ENCODE results near the gene SDC4. TPM values are rescaled to one million over a fixed set of nuclear protein-coding genes. Genes with fewer than 3 reads are reported as not detected.

Gene SDC4
- total RNA-seq, 4 donors from 2014 or later = 41.2 to 72.5 (median 63.4) TPM

GRCh38 chr20:45370571-45371160 is 22.4 kb upstream of the SDC4 start:
- H3K27me3 ChIP-seq = no peaks in the 10 kb centered on the region
- no peak for DNase-seq (ENCODE audit: low spot score in 2 of 2)
- peaks cover 0 to 47% (median 7%) of the 10 kb centered on the region in 3 donors for H3K36me3 ChIP-seq
- peaks cover 0 to 27% (median 19%) of the 10 kb centered on the region in 4 donors for H3K4me1 ChIP-seq
- H3K27ac ChIP-seq = no peak overlapping the region
- TF ChIP-seq, protein P1, sequence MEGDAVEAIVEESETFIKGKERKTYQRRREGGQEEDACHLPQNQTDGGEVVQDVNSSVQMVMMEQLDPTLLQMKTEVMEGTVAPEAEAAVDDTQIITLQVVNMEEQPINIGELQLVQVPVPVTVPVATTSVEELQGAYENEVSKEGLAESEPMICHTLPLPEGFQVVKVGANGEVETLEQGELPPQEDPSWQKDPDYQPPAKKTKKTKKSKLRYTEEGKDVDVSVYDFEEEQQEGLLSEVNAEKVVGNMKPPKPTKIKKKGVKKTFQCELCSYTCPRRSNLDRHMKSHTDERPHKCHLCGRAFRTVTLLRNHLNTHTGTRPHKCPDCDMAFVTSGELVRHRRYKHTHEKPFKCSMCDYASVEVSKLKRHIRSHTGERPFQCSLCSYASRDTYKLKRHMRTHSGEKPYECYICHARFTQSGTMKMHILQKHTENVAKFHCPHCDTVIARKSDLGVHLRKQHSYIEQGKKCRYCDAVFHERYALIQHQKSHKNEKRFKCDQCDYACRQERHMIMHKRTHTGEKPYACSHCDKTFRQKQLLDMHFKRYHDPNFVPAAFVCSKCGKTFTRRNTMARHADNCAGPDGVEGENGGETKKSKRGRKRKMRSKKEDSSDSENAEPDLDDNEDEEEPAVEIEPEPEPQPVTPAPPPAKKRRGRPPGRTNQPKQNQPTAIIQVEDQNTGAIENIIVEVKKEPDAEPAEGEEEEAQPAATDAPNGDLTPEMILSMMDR (IDR thresholded peaks at IDR 0.05) = no peak
- TF ChIP-seq POLR2A (IDR thresholded peaks at IDR 0.05) = no peak
- no peak for TF ChIP-seq EP300 (IDR thresholded peaks at IDR 0.05)
- H3K9me3 ChIP-seq = no peaks in the 10 kb centered on the region
- 63 to 69% methylated on average over 3 of the region's 3 CpGs for WGBS, 2 donors
- H3K4me3 ChIP-seq = no peak overlapping the region

DNA sequence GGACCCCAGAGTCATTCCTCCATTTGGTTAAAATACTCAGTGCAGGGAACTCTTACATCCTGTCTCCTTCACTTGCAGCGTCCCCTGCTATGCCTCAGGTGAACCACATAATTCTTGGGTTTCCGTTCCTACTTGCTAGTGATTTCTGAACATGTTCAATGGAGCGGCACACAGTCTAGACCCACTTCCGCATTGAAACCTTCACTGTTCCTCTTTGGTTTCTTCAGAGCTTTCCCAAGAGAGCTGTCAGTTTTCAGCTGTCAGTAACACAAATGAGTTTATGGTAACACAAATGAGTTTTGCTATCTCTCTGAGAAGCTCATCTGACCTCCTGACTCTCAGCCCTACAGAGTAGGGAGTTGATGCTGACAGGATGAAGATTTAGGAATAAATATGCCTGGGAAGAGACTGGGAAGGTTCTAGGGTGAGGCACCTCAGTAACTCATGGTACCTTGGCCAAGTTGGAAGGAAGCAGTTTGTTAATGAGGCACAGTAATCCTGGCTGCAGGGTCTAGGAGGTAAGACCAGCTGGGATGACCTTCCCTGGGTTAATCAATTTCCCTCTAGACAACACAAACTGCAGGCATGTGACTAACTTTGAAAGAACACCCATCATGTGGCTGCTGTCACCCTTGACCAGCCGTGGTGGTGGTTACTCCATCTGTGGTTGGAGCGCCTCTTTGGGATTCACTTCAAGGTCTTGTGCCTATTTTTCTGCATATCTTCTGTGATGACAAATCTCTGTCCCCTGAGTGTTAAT is 20.2 kb upstream of the SDC4 start:
- H3K27ac ChIP-seq = no peak overlapping the region
- TF ChIP-seq, protein P1 (IDR thresholded peaks at IDR 0.05) = no peak
- TF ChIP-seq POLR2A (IDR thresholded peaks at IDR 0.05) = no peak
- TF ChIP-seq EP300 (IDR thresholded peaks at IDR 0.05) = peak in 1 of 2 donors; percentile 27
- DNase-seq (ENCODE audit: low spot score in 2 of 2) = no peak
- H3K9me3 ChIP-seq = no peaks in the 10 kb centered on the region
- no peaks in the 10 kb centered on the region for H3K27me3 ChIP-seq
- peaks cover 0 to 40% (median 21%) of the 10 kb centered on the region in 4 donors for H3K4me1 ChIP-seq
- peaks cover 0 to 48% (median 7%) of the 10 kb centered on the region in 3 donors for H3K36me3 ChIP-seq
- WGBS, 2 donors = 83 to 87% methylated on average over 6 of the region's 6 CpGs
- no peak overlapping the region for H3K4me3 ChIP-seq

- Histone ChIP-seq H3K27me3 (no peaks in the 10 kb centered on the region), H3K9me3 (no peaks in the 10 kb centered on the region), H3K4me1 (peaks cover 0 to 34% (median 15%) of the 10 kb centered on the region in 4 donors), H3K27ac (no peak overlapping the region), H3K4me3 (no peak overlapping the region), H3K36me3 (peaks cover 0 to 48% (median 7%) of the 10 kb centered on the region in 3 donors)
- no peak for TF ChIP-seq POLR2A (IDR thresholded peaks at IDR 0.05)
- no peak for DNase-seq (ENCODE audit: low spot score in 2 of 2)
These were observed 18.9 kb upstream of the SDC4 start for GRCh38 chr20:45367126-45367525.

- Histone ChIP-seq H3K27me3 (no peaks in the 10 kb centered on the region), H3K36me3 (peaks cover 0 to 48% (median 7%) of the 10 kb centered on the region in 3 donors), H3K4me3 (no peak overlapping the region), H3K27ac (no peak overlapping the region), H3K9me3 (no peaks in the 10 kb centered on the region), H3K4me1 (peaks cover 0 to 37% (median 15%) of the 10 kb centered on the region in 4 donors)
- TF ChIP-seq POLR2A (IDR thresholded peaks at IDR 0.05) (no peak), EP300 (IDR thresholded peaks at IDR 0.05) (no peak)
- TF ChIP-seq, protein P1 (IDR thresholded peaks at IDR 0.05) = no peak
- 88 to 91% methylated on average over 11 of the region's 11 CpGs for WGBS, 2 donors
- DNase-seq (ENCODE audit: low spot score in 2 of 2) = no peak
These were observed 18.4 kb upstream of the SDC4 start for GRCh38 chr20:45366631-45367030.

GRCh38 chr20:45366192-45366591 is 18.0 kb upstream of the SDC4 start:
- Histone ChIP-seq H3K36me3 (peaks cover 0 to 48% (median 7%) of the 10 kb centered on the region in 3 donors), H3K9me3 (no peaks in the 10 kb centered on the region), H3K4me3 (no peak overlapping the region), H3K27me3 (no peaks in the 10 kb centered on the region), H3K4me1 (peaks cover 0 to 39% (median 15%) of the 10 kb centered on the region in 4 donors), H3K27ac (no peak overlapping the region)
- no peak for DNase-seq (ENCODE audit: low spot score in 2 of 2)
- no peak for TF ChIP-seq POLR2A (IDR thresholded peaks at IDR 0.05)
- TF ChIP-seq, protein P1 (IDR thresholded peaks at IDR 0.05) = no peak
- TF ChIP-seq EP300 (IDR thresholded peaks at IDR 0.05) = no peak
- WGBS, 2 donors = 72 to 76% methylated on average over 1 of the region's 1 CpG
